Activated CD4-positive, alpha-beta T cell treated with anti-CD3 and anti-CD28 coated beads, Interleukin-2, amount 50 U/mL, for 24 hours (primary cell): Measurements from ENCODE around the gene SRRM2.

Experiments
- DNase-seq, 2 donors: peaks; one replicate each; pipeline ENCODE4 v3.0.0-alpha.2; 2020; ENCODE audit warnings: low read depth in 1 of 2, low spot score in 1 of 2

SRRM2 gene

DNA sequence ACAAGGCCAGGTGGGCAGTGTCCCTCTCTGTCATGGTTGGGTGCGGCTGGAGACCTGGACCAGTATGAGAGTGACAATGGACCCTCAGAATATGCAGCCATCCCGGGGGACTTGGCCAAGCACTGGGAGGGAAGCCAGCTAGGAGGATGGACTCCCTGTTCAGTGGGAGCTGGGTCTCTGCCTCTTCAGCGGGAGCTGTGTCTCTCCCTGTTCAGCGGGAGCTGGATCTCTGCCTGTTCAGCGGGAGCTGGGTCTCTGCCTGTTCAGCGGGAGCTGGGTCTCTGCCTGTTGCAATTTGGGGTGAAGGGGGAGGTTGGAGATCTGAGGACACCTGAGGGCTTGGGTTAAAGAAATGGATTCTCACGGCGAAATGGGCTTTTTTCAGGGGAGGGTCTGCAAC lies 38.7 kb downstream of the SRRM2 start:
- no peak for DNase-seq

DNA sequence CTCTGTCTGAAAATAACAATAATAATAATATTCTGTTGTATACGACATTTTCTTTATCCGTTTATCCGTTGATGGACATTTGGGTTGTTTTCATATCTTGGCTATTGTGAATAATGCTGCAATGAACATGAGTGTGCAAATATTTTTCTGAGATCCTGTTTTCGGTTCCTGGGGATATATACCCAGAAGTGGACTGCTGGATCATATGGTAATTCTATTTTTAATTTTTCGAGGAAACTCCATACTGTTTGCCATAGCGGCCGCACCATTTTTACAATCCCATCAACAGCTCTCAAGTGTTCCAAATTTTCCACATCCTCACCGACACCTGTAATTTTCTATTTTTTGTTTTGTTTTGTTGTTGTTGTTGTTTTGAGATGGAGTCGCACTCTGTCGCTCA lies 40.5 kb downstream of the SRRM2 start:
- DNase-seq, result no peak

DNA sequence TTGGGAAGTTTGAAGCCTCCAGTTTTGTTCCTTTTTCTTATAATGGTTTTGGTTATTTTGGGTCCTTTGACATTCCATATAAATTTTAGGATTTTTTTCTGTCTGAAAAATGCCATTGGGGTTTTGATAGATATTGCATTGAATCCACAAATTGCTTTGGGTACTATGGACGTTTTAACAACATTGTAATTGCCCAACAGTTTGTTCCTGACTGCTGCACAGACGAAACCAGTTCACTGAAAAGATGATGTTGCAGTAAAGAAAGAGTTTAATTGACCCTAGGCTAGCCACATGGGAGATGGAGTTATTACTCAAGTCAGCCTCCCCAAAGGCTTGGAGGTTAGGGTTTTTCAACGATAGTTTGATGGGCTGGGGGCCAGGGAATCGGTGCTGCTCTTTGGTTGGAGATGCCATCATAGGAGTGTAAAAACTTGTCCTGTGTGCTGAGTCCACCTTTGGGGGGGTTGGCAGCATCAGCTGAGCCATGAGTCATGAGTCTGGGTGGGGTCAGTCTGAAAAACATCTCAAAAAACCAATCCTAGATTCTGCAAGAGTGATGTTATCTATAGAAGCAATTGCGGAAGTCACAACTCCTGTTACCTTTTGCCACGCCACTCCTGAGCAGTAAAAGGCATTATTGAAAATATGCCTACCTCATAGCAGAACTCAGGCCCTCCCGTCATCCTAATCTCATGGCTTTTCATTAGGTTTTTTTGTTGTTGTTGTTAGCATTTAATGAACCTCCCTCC lies 43.1 kb downstream of the SRRM2 start:
- no peak for DNase-seq

DNA sequence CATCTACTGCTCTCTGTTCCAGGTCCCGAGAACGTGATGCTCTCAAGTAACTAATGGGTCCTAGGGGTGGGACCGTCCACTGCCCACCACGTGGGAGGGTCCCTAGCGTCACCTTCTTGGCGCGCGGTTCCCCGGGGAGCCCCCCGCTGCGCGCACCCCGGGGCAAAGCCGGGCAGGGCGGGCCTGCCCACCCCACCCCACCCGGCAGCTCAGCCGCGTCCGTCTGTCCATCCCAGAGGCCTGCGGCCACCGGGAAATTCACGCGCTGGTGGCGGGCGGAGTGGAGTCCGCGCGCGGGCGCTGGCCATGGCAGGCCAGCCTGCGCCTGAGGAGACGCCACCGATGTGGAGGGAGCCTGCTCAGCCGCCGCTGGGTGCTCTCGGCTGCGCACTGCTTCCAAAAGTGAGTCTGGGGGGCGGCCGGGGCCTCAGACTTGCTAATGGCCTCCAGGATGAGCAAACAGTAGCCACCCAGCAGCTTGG lies 46.3 kb downstream of the SRRM2 start:
- DNase-seq, result no peak

DNA sequence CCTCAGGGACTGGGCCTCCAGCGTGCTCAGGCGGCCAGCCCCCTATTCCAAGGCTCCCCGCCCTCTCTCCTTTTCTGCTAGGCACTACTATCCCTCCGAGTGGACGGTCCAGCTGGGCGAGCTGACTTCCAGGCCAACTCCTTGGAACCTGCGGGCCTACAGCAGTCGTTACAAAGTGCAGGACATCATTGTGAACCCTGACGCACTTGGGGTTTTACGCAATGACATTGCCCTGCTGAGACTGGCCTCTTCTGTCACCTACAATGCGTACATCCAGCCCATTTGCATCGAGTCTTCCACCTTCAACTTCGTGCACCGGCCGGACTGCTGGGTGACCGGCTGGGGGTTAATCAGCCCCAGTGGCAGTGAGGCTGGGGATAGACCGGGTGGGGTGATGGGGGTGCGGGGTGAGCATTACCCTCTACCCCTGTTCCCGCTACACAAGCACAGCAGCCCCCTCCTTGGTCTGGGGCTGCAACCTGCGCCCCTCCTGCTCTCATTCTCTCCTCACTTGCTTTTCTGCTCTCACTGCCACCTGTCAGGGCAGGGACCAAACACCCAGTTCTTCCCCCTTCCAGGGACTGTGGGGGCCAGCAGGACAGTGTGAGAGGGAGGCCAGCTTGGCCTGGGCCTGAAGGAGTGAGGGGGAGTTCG lies 46.9 kb downstream of the SRRM2 start:
- DNase-seq, result no peak

DNA sequence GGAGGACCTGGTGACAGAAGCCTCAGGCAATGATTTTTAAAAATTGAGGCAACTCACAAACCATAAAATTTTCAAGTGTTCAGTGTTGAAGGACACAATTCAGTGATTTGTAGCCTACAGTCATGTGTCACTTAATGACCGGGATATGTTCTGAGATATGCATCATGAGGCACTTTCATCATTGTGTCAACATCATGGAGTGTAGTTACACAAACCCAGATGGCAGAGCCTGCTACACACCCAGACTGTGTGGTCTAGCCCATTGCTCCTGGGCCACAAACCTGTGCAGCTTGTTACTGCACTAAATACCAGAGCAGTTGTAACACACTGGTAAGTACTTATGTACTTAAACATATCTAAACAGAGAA lies 47.4 kb downstream of the SRRM2 start:
- no peak for DNase-seq

DNA sequence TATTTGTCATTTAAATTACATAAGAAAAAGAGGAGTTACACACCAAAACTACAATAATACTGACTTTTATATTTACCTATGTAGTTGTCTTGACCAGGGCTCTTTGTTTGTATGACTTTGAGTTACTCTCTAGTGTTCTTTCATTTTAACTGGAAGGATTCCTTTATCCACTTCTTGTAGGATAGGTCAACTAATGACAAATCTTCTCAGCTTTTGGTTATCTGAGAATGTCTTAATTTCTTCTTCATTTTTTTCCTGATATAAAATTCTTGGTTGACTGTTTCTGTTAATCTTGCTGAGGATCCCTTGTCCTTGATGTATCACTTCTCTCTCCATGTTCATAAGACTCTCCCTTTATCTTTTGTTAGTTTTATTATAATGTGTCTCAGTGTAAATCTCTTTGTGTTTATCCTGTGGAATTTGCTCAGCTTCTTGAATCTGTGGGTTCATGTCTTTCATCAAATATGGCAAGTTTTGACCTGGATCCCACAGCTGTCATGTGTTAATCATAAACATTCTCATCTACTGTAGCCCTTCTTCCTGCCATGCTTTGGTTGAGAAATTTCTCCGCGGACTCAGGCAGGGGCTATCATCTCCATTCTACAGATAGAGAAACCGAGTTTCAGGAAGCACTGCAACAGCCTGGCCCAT lies 51.2 kb downstream of the SRRM2 start:
- DNase-seq, result no peak

DNA sequence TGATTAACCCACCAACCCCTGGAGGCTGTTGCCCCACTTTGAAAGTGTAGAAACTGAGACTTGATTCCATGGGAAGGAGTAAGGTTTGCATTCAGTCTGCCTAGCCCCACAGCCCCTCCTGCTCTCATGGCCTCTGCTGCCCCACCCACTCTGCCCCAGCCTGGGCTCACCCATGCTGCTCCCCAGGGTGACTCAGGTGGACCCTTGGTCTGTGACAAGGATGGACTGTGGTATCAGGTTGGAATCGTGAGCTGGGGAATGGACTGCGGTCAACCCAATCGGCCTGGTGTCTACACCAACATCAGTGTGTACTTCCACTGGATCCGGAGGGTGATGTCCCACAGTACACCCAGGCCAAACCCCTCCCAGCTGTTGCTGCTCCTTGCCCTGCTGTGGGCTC lies 52.3 kb downstream of the SRRM2 start:
- DNase-seq, result no peak

DNA sequence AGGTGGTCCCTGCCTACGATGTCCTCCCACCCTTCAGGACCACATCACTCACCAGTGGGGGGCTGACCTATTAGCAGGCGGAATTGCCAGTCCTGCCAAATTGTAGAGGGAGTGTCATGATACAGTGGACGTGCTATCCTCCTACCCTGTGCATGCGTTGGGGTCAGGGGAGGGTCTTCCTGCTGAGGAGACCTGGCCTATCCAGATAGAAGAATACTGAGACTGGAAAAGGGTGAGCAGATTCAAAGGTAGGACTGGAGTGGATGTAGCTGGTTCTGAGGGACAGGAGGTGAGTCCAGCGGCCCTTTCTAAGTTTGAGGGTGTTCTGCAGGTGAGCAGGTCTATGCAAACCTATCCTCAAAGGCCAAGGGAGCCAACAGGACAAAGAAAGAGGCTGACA lies 53.8 kb downstream of the SRRM2 start:
- DNase-seq, result no peak

DNA sequence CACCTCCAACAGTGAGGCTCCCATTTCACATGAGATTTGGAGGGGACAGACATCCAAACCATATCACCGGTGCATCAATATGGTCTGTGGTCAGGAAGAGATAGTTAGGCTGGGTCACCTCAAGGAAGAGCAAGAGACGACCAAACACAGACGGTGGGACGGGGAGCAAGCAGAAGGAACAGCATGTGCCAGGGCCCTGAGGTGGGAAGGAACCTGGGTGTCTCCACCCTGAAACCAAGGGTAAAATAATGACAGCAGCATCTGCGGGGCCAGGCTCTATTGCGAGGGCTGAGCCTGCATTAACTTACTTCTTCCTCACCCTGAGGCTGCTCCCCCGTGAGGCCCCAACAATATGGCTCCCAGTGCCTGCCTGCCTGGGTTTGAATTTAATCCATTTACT lies 55.7 kb downstream of the SRRM2 start:
- no peak for DNase-seq

DNA sequence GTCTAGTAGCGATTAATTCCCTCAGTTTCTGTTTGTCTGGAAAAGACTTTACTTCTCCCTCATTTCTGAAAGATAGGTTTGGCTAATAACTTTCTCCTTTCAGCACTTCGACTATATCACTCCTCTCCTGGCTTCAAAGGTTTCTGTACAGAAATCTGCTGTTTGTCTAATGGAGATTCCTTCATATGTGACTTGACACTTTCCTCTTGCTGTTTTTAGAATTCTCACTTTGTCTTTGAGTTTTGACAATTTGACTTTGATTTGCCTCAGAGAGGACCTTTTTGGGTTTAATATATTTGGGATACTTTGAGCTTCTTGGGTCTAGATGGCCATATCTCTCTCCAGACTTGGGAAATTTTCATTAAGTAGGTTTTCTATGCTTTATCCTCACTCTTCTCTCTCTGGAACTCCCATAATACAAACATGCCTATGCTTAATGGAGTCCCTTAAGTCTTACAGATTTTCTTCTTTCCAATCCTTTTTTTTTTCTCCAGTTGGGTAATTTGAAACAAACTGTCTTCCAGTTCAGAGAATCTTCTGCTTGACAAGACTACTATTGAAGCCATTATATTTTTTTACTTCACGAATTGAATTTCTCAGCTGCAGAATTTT lies 56.8 kb downstream of the SRRM2 start:
- no peak for DNase-seq

DNA sequence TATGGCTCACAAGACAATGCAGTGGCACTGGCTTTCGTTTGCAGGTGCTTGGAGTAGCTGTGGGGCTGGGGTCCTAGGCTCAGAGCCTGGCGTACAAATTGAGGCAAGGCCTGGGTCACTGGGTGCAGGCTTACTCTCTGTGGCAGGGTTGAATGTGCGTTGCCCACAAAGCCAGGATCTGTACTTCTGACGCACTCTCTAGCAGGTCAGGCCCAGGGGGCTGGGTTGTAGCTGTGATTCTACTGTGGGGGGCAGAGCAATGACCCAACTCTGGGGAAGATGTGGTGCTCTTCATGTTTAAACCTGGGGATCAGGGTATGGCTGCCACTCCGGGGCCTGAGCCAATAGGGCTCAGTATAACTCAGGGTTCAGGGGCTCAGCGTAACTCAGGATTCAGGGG lies 58.2 kb downstream of the SRRM2 start:
- DNase-seq, result no peak

DNA sequence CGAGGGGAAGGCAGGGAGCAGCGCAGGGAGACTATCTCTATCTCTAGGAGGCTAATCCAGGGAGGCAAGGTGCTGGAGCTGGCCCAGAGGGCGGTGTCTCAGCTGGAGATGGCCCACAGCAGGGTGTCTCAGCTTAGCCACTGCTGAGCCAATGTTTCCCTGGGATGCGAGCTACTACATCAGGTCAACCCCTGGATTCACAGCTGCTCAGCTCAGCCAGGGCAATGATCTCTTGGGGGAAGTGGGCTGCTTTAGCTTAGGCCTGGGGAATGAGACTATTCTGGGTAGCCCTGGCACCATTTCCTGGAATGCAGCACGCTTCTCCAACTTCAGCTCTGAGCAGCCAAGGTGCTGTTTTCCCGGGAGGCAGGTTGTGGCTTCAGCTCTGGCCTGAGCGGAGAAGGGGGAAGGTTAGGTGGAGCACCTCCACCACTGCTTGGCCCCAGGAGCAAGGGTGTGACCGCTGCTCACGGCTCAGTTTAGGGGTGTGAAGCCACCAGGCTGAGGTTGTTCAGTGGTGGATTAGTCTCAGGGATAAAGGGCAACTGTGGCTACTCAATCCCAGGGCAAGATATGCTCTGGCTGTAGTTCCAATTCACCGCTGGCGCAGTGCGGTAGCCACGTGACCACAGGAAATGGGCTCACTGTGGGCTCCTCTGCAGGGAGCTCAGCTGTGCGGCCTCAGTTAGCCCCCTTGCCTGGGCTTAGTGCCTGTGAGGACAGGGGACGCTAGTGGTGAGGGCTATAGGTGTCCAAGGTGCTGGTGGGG lies 59.4 kb downstream of the SRRM2 start:
- DNase-seq, result no peak

DNA sequence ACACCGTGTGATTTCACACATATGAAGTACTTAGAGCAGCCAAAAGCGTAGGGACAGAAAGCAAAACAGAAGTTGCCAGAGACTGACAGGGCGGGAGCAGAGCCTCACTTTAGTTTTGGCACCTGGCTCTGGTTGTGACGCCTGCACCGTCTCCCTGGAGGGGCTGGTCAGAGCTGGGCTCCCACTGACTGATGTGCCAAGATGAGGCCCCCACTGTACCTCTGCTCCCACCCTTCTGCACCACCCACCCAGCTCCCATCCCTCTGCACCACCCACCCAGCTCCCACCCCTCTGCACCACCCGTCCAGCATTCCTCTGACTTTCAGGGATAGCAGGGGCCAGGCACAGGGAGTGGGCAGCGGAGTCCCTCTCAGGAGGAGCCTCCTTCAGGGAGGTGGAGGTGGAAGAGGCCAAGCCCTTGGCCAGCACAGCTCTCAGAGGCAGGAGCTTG lies 61.4 kb downstream of the SRRM2 start:
- no peak for DNase-seq

DNA sequence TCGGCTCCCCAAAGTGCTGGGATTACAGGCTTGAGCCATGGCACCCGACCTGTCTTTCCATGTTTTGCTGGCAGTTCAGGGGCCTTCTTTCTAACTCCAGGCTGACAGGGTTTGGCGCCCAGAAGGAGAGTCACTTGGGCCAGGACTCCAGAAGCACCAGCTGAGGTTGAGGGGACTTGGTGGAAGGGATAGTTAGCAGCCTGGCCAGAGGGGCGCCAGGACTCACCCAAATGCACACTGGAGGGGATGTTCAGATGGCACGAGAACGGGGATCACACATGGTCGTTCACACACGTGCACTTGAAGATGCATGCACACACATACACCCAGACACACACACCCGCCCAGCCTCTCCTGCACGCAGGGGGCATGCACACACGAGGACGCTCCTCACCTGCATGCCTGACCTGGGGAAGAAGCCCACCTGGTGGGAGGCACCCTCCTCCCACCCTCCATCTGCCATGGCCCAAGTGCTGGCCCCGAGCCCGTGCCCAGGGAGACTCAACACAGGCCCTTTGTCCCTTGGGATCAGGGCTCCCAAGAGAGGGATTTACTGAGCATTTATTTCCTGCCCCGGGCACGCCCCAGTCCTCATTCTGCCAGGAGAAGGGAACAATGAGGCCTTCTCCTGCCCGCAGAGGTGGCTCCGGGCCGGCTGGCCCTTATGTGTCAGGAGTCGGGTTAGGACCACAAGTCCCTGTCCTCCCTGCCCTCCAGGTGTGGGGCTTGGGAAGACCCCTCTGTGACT lies 62.3 kb downstream of the SRRM2 start:
- DNase-seq, result no peak

DNA sequence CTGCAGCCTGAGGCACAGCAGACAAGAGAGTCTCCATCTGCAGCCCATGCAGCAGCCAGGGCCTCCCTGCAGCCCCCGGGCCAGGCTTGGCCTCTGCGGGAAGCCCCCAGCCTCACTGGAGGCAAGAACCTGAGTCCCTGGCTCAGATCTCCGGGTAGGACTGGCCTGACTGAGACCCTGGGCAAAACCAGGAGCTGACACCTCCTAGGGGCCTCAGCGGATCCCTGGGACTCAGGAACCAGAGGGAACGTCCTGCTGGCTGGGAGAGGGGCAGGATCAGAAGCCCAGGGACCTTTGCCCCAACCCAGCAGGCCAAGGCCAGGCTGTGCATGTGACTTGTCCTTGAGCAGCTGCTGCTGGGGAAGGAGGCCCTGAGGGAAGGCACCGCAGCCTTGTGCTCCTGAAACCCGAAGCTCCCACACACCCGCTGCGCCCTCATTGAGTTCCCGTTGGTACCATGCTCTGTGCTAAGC lies 62.9 kb downstream of the SRRM2 start:
- DNase-seq, result no peak

DNA sequence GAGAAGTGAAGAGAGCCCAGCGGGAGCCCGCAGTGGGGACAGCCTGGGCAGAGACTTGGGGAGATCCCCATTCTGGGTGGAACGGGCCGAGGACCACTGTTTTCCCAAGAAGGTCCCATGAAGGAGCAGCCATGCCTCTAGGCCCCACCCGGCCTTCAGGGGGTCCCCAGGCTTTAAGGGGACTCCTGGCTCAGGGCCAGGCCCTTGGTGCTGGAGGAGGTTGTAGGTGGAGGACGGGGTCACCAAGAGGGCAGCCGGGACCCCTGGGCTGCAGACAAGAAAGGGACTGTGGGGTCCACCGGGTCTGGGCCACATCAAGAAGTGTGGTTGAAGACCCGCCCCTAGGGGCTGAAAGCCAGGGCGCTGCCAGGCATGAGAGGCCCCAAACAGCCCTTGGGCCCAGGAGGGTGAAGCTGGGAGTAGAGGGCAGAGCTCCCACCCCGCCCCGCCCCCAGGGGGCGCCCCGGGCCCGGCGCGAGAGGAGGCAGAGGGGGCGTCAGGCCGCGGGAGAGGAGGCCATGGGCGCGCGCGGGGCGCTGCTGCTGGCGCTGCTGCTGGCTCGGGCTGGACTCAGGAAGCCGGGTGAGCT lies 64.4 kb downstream of the SRRM2 start, which contains the start of gene PRSS21:
TSS of gene PRSS21 (plus strand) at position 487 of the 589 bp plus-strand sequence. CDS start at position 519, 32 bp downstream.
- DNase-seq, result no peak

DNA sequence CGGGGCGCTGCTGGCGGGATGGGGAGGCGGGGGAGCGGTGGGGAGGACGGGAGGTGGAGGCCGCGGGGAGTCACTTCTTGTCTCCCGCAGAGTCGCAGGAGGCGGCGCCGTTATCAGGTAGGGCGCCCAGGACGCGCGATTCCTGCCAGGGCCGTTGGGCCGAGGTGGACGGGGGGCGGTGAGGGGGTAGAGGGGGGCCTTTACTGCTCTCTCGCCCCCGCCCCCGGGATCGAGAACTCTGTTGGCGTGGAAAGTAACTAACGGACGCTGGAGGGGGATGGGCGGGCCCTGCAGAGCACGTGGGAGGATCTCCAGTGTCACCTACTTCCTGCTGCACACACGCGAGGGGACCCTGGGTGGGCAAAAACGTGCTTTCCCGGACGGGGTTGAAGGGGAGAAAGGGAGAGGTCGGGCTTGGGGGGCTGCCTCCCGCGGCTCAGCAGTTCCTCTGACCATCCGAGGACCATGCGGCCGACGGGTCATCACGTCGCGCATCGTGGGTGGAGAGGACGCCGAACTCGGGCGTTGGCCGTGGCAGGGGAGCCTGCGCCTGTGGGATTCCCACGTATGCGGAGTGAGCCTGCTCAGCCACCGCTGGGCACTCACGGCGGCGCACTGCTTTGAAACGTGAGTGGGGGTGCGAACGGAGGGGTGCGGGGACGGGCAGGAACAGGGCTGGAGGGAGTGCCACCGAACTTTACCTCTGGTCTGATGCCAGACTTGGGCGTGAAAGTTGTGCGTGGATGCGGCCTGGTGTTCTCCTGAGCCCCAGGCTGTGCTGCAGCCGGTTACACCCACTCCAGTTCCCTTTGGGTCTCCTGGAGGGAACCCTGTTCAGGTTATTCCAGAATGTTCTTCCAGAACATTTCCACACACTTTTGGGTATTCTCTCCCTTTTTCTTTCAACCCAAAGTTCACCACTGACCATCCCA lies 65.2 kb downstream of the SRRM2 start:
- no peak for DNase-seq
